GM18526 (cell line): Measurements from ENCODE around the gene GFOD2.

ENCODE experiments used
- POLR2A ChIP-seq: IDR thresholded peaks from 3 replicates; pipeline ENCODE4 v1.6.1; 2011; ENCODE audit not compliant: insufficient read length; ENCODE audit errors: extremely low read depth

GFOD2 gene, protein sequence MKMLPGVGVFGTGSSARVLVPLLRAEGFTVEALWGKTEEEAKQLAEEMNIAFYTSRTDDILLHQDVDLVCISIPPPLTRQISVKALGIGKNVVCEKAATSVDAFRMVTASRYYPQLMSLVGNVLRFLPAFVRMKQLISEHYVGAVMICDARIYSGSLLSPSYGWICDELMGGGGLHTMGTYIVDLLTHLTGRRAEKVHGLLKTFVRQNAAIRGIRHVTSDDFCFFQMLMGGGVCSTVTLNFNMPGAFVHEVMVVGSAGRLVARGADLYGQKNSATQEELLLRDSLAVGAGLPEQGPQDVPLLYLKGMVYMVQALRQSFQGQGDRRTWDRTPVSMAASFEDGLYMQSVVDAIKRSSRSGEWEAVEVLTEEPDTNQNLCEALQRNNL

DNA sequence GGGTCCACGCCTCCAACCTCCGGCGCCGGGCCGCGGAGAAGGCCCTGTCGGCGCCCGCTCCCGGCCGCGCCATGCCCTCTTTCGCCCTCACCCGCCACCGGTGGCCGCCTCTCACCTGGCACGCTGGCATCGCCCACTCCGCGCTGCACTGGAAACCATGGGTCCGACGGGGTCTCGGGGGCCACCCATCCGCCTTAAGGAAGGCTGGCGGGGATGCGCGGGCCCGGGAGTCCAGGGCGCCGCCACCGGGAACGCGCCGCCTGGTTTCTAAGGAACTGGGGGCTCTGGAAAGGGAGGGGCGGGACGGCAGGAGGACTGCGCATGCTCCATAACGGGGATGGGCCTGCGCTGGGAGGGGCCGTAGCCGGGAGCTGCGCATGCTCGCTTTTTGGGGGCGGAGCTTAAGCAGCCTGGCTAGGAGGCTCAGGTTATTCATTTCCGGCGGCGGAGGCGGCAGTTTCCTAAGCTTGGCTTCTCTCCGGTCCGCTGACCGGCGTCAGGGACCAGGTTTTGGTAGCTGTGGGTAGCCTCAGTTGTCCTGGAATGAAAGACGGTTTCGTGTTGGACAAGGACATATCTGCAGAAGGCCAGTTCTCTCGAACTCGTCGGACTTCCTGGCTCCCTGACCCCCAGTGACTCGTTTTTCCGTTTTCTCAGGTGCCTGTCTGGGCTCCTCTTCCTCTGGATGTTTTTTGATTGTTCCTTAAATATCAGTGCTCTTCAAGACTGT lies at the start of gene GFOD2:
GFOD2 (minus strand) TSS at position 269 of the 730 bp plus-strand sequence. CDS start 33,601 bp downstream, outside the sequence.
- peak; percentile 95 for TF ChIP-seq POLR2A

- no peak for TF ChIP-seq POLR2A
These were observed 48.8 kb upstream of the GFOD2 start for GRCh38 chr16:67767953-67768352.

GRCh38 chr16:67766291-67766690 lies 47.2 kb upstream of the GFOD2 start:
- TF ChIP-seq POLR2A: no peak

GRCh38 chr16:67764158-67764667 lies 45.1 kb upstream of the GFOD2 start:
- TF ChIP-seq POLR2A: no peak

- TF ChIP-seq POLR2A: no peak
These were observed 44.0 kb upstream of the GFOD2 start for GRCh38 chr16:67763066-67763465.

- no peak for TF ChIP-seq POLR2A
These were observed 43.3 kb upstream of the GFOD2 start for GRCh38 chr16:67762385-67762784.

- no peak for TF ChIP-seq POLR2A
These were observed 42.8 kb upstream of the GFOD2 start for GRCh38 chr16:67761924-67762323.

GRCh38 chr16:67760956-67761230 lies 41.8 kb upstream of the GFOD2 start:
- no peak for TF ChIP-seq POLR2A

GRCh38 chr16:67760206-67760955 lies 41.3 kb upstream of the GFOD2 start:
- no peak for TF ChIP-seq POLR2A

- TF ChIP-seq POLR2A: no peak
These were observed 39.9 kb upstream of the GFOD2 start for GRCh38 chr16:67758966-67759365.

GRCh38 chr16:67758006-67758405 lies 38.9 kb upstream of the GFOD2 start:
- no peak for TF ChIP-seq POLR2A

GRCh38 chr16:67752641-67753040 lies 33.5 kb upstream of the GFOD2 start:
- no peak for TF ChIP-seq POLR2A

GRCh38 chr16:67750466-67750865 lies 31.4 kb upstream of the GFOD2 start:
- TF ChIP-seq POLR2A: no peak

DNA sequence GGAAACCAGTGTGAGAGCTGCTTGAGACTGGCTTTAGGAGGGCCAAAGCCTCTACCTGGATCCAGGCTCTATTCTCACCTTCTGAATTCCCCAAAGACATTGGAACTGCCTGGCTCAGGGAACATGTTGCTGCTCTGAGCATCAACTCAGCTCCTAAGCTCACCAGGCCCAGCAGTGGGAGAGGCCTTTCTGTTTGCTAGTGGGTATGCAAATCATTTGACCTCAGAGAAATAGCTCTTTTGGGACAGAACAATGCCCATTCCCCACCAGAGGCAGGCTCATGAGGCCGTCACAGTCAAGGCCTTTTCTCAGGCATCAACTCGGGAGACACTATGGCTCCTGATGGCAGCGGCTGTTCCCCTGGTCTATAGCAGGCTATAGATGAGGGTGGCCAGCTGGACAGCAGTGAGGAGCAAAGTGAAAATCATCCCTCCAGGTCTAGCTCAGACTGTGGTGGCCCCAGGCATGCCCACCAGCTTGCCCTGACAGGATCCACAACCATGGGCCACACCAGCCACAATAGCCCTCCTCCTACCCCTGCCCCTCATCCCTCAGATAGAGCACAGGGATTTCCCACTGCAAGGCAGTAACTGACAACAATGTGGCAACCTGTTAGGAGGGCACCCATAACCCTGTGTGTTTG lies 30.4 kb upstream of the GFOD2 start:
- TF ChIP-seq POLR2A: no peak

- TF ChIP-seq POLR2A: no peak
These were observed 29.7 kb upstream of the GFOD2 start for GRCh38 chr16:67748834-67749233.

GRCh38 chr16:67746846-67747245 lies 27.7 kb upstream of the GFOD2 start:
- no peak for TF ChIP-seq POLR2A

DNA sequence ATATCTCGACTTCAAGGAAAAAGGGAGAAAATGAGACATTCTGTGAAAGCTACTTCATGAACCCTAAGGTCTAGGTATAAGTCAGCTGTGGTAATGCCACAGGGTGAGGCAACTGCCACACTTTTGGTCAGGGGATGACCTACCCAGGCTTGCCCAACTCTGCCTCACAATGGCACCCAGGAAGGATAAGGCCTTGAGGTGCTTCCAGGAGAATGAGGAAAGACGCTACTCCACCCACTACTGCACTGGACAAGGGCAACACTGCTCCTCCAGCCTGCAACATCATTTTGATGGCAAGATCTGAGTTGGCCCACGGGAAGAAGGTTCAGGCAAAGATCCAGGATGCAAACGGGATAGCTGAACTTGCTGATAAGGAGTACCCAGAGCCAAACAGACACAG lies 22.0 kb upstream of the GFOD2 start:
- TF ChIP-seq POLR2A: no peak
